ENCODE measurements around the gene OTUD1.

GRCh38 chr10:23467548-23467947 is 28.7 kb downstream of the OTUD1 start:
- TF ChIP-seq POLR2AphosphoS5 (IDR thresholded peaks at IDR 0.05) (no peak), CTCF (IDR thresholded peaks at IDR 0.05) (no peak), POLR2A (IDR thresholded peaks at IDR 0.05) (no peak)
